Measurements from ENCODE around the gene DHX40.

DHX40 gene

DNA sequence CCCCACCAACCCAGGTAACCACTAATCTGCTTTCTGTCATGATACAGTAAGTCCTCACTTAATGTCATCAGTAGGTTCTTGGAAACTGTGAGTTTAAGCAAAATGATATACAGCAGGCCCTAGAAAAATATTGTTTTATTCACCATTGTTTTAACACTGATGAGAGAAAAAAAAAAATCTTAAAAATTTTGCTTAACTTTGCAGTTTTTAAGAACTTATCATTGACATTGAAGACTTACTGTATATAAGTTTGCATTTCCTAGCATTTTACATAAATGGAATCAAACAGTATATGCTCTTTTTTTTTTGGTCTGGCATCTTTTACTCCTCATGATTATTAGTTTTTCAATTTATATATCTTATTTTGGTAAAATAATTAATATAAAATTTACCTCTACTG lies 34.8 kb downstream of the DHX40 start:
- Histone ChIP-seq H3K4me3 (replicated peaks; ENCODE audit: insufficient read depth, low read length) (no peak overlapping the region), H3K27ac (replicated peaks) (no peak overlapping the region), H3K27me3 (ENCODE audit: insufficient read depth, poor library complexity, severe bottlenecking) (no peaks in the 10 kb centered on the region)
- TF ChIP-seq, protein P1, sequence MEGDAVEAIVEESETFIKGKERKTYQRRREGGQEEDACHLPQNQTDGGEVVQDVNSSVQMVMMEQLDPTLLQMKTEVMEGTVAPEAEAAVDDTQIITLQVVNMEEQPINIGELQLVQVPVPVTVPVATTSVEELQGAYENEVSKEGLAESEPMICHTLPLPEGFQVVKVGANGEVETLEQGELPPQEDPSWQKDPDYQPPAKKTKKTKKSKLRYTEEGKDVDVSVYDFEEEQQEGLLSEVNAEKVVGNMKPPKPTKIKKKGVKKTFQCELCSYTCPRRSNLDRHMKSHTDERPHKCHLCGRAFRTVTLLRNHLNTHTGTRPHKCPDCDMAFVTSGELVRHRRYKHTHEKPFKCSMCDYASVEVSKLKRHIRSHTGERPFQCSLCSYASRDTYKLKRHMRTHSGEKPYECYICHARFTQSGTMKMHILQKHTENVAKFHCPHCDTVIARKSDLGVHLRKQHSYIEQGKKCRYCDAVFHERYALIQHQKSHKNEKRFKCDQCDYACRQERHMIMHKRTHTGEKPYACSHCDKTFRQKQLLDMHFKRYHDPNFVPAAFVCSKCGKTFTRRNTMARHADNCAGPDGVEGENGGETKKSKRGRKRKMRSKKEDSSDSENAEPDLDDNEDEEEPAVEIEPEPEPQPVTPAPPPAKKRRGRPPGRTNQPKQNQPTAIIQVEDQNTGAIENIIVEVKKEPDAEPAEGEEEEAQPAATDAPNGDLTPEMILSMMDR (IDR thresholded peaks at IDR 0.05; ENCODE audit: insufficient read depth, low read length), result no peak
- TF ChIP-seq SPI1 (IDR thresholded peaks at IDR 0.05; ENCODE audit: borderline replicate concordance, low read depth) (no peak), GABPA (IDR thresholded peaks at IDR 0.05; ENCODE audit: low read depth) (no peak), POLR2AphosphoS5 (IDR thresholded peaks at IDR 0.05; ENCODE audit: low read depth) (no peak)
- TF ChIP-seq, protein P2, sequence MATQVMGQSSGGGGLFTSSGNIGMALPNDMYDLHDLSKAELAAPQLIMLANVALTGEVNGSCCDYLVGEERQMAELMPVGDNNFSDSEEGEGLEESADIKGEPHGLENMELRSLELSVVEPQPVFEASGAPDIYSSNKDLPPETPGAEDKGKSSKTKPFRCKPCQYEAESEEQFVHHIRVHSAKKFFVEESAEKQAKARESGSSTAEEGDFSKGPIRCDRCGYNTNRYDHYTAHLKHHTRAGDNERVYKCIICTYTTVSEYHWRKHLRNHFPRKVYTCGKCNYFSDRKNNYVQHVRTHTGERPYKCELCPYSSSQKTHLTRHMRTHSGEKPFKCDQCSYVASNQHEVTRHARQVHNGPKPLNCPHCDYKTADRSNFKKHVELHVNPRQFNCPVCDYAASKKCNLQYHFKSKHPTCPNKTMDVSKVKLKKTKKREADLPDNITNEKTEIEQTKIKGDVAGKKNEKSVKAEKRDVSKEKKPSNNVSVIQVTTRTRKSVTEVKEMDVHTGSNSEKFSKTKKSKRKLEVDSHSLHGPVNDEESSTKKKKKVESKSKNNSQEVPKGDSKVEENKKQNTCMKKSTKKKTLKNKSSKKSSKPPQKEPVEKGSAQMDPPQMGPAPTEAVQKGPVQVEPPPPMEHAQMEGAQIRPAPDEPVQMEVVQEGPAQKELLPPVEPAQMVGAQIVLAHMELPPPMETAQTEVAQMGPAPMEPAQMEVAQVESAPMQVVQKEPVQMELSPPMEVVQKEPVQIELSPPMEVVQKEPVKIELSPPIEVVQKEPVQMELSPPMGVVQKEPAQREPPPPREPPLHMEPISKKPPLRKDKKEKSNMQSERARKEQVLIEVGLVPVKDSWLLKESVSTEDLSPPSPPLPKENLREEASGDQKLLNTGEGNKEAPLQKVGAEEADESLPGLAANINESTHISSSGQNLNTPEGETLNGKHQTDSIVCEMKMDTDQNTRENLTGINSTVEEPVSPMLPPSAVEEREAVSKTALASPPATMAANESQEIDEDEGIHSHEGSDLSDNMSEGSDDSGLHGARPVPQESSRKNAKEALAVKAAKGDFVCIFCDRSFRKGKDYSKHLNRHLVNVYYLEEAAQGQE (IDR thresholded peaks at IDR 0.05; ENCODE audit: insufficient replicate concordance, low read depth), result no peak
- DNase-seq (ENCODE audit: low read depth in 1 of 2, low spot score in 1 of 2), result no peak

GRCh38 chr17:59601130-59601529 lies 35.7 kb downstream of the DHX40 start:
- H3K27me3 ChIP-seq (ENCODE audit: insufficient read depth, poor library complexity, severe bottlenecking), result no peaks in the 10 kb centered on the region
- no peak for DNase-seq (ENCODE audit: low read depth in 1 of 2, low spot score in 1 of 2)
- TF ChIP-seq POLR2AphosphoS5 (IDR thresholded peaks at IDR 0.05; ENCODE audit: low read depth) (no peak), SPI1 (IDR thresholded peaks at IDR 0.05; ENCODE audit: borderline replicate concordance, low read depth) (no peak), GABPA (IDR thresholded peaks at IDR 0.05; ENCODE audit: low read depth) (no peak)
- TF ChIP-seq, protein P1 (IDR thresholded peaks at IDR 0.05; ENCODE audit: insufficient read depth, low read length), result no peak
- TF ChIP-seq, protein P2 (IDR thresholded peaks at IDR 0.05; ENCODE audit: insufficient replicate concordance, low read depth), result no peak
- H3K4me3 ChIP-seq (replicated peaks; ENCODE audit: insufficient read depth, low read length), result no peak overlapping the region
- H3K27ac ChIP-seq (replicated peaks), result no peak overlapping the region

DNA sequence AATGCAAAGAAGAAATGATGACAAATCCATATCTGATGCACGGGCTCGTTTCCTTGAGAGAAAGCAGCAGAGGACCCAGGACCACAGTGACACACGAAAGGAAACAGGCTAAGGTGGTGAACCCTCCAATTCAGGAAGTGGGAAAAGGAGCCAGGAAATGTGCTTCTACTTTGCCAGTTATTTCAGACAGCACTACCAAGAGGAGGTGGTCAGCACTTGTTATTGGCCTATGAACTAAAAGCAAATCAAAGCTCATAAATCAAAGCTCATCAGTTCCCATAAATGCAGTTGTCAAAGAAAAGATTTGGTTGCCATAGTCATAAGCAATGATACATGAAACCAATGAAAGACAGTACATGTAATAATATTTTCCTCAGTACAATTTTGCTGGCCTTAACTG lies 41.7 kb downstream of the DHX40 start:
- H3K4me3 ChIP-seq (replicated peaks; ENCODE audit: insufficient read depth, low read length), result no peak overlapping the region
- TF ChIP-seq SPI1 (IDR thresholded peaks at IDR 0.05; ENCODE audit: borderline replicate concordance, low read depth) (no peak), GABPA (IDR thresholded peaks at IDR 0.05; ENCODE audit: low read depth) (no peak), POLR2AphosphoS5 (IDR thresholded peaks at IDR 0.05; ENCODE audit: low read depth) (no peak)
- TF ChIP-seq, protein P2 (IDR thresholded peaks at IDR 0.05; ENCODE audit: insufficient replicate concordance, low read depth), result no peak
- TF ChIP-seq, protein P1 (IDR thresholded peaks at IDR 0.05; ENCODE audit: insufficient read depth, low read length), result no peak
- no peak overlapping the region for H3K27ac ChIP-seq (replicated peaks)
- no peak for DNase-seq (ENCODE audit: low read depth in 1 of 2, low spot score in 1 of 2)
- H3K27me3 ChIP-seq (ENCODE audit: insufficient read depth, poor library complexity, severe bottlenecking), result no peaks in the 10 kb centered on the region

Measured in HL-60 (cell line).